Body of pancreas (tissue), 4 donors: Measurements from ENCODE around the gene LELP1.

Experiments
- POLR2A ChIP-seq, 3 donors: fragments of 450-650 bp; IDR thresholded peaks; one replicate each; pipeline ENCODE4 v1.6.1; 2016; ENCODE audit warnings: antibody characterized with exemption in 3 of 3, mild to moderate bottlenecking in 2 of 3
- TF ChIP-seq, protein P1 (sequence below), 7 experiments: fragments of 450-650 bp in 4 of 7; fragments of 200-600 bp in 3 of 7; sonication (generic) in 3 of 7; IDR thresholded peaks; one replicate each; pipeline ENCODE4 v1.5.1; 2016 to 2019; ENCODE audit warnings: antibody characterized with exemption in 7 of 7

- TF ChIP-seq, protein P1, sequence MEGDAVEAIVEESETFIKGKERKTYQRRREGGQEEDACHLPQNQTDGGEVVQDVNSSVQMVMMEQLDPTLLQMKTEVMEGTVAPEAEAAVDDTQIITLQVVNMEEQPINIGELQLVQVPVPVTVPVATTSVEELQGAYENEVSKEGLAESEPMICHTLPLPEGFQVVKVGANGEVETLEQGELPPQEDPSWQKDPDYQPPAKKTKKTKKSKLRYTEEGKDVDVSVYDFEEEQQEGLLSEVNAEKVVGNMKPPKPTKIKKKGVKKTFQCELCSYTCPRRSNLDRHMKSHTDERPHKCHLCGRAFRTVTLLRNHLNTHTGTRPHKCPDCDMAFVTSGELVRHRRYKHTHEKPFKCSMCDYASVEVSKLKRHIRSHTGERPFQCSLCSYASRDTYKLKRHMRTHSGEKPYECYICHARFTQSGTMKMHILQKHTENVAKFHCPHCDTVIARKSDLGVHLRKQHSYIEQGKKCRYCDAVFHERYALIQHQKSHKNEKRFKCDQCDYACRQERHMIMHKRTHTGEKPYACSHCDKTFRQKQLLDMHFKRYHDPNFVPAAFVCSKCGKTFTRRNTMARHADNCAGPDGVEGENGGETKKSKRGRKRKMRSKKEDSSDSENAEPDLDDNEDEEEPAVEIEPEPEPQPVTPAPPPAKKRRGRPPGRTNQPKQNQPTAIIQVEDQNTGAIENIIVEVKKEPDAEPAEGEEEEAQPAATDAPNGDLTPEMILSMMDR (IDR thresholded peaks at IDR 0.05): no peak
- no peak for TF ChIP-seq POLR2A (IDR thresholded peaks at IDR 0.05)
These were observed 28.1 kb downstream of the LELP1 start for GRCh38 chr1:153231363-153231762.
